Activated CD8-positive, alpha-beta T cell treated with anti-CD3 and anti-CD28 coated beads for 36 hours (primary cell): ENCODE results near the gene MC5R. TPM values are rescaled to one million over a fixed set of nuclear protein-coding genes. Genes with fewer than 3 reads are reported as not detected.

ENCODE experiments used
- ATAC-seq: fragments of 200-7000 bp; cut with Tn5 transposase; one replicate; pipeline ENCODE4 v1.10.0; 2021; ENCODE audit warnings: mild to moderate bottlenecking, moderate library complexity
- CTCF ChIA-PET: fragments of 350-600 bp; sonication (Branson Sonifier 250); formaldehyde crosslinking; loops from one replicate; lab custom pipeline; 2021; ENCODE audit warnings: antibody characterized with exemption; lab: Charles Lee
- POLR2A ChIA-PET: fragments of 350-600 bp; sonication (Branson Sonifier 250); formaldehyde crosslinking; loops from one replicate; lab custom pipeline; 2021; ENCODE audit warnings: antibody characterized with exemption; lab: Charles Lee
- DNase-seq: peaks from one replicate; pipeline ENCODE4 v3.0.0-alpha.2; 2020
- H3K27ac Mint-ChIP-seq: one replicate; pipeline ENCODE4 v1.8.0; 2021; ENCODE audit warnings: mild to moderate bottlenecking, mixed read lengths
- H3K27me3 Mint-ChIP-seq: one replicate; pipeline ENCODE4 v1.8.0; 2021; ENCODE audit warnings: mixed read lengths
- H3K36me3 Mint-ChIP-seq: one replicate; pipeline ENCODE4 v1.8.0; 2021; ENCODE audit warnings: low read depth, mixed read lengths
- H3K4me1 Mint-ChIP-seq: one replicate; pipeline ENCODE4 v1.8.0; 2021; ENCODE audit warnings: low read depth, mixed read lengths
- H3K4me3 Mint-ChIP-seq: one replicate; pipeline ENCODE4 v1.8.0; 2021; ENCODE audit warnings: mild to moderate bottlenecking, moderate library complexity, mixed read lengths
- H3K9me3 Mint-ChIP-seq: one replicate; pipeline ENCODE4 v1.8.0; 2021; ENCODE audit warnings: mixed read lengths
- intact Hi-C: fragments of 100-400 bp; cut with micrococcal nuclease; formaldehyde crosslinking; loops from one replicate; pipeline ENCODE4 v1.10.0; 2022
- total RNA-seq, 2 experiments: library from RNA; stranded (reverse); gene quantifications; one replicate each; pipeline ENCODE4 v1.2.3, GENCODE V29; 2021
- TF ChIP-seq, protein P1 (sequence below): fragments of 200-600 bp; IDR thresholded peaks from one replicate; pipeline ENCODE4 v1.8.0; 2022; ENCODE audit warnings: antibody characterized with exemption, mild to moderate bottlenecking

The MC5R gene
- total RNA-seq, 2 experiments from 2014 or later = not detected

DNA sequence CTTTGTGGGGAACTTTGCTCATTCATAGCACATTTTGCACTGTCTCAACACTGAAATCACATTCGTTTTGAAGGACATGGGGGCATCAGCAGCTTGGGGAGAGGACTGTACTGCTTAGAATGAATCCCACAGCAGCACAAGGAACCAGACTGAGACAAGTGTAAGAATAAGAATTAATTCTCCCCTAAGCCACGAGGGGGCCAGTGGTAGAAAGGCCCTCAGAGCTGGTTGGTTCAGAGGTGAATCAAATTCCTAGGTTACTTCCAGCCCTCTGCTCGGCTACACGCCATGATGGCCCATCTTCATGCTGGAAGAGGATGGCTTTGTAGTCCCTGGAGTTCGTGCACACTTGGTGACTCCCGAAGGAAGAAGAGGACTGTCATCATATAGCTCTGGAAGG, 12.0 kb upstream of the MC5R start:
- ATAC-seq (no peak), DNase-seq (no peak)
- intact Hi-C loops = no loop called here
- no peaks in the 10 kb centered on the region for H3K27me3 Mint-ChIP-seq
- TF ChIP-seq, protein P1, sequence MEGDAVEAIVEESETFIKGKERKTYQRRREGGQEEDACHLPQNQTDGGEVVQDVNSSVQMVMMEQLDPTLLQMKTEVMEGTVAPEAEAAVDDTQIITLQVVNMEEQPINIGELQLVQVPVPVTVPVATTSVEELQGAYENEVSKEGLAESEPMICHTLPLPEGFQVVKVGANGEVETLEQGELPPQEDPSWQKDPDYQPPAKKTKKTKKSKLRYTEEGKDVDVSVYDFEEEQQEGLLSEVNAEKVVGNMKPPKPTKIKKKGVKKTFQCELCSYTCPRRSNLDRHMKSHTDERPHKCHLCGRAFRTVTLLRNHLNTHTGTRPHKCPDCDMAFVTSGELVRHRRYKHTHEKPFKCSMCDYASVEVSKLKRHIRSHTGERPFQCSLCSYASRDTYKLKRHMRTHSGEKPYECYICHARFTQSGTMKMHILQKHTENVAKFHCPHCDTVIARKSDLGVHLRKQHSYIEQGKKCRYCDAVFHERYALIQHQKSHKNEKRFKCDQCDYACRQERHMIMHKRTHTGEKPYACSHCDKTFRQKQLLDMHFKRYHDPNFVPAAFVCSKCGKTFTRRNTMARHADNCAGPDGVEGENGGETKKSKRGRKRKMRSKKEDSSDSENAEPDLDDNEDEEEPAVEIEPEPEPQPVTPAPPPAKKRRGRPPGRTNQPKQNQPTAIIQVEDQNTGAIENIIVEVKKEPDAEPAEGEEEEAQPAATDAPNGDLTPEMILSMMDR = no peak
- H3K4me3 Mint-ChIP-seq = no peak overlapping the region
- no peaks in the 10 kb centered on the region for H3K4me1 Mint-ChIP-seq
- H3K9me3 Mint-ChIP-seq = no peaks in the 10 kb centered on the region
- ChIA-PET CTCF (interaction anchor here (0.9 to 4.6 kb wide), 17 partner anchors 9 to 278 kb away, joined by 3 to 47 read pairs (median 7); partner anchors contain the start of gene MC5R), POLR2A (no interaction called here)
- H3K36me3 Mint-ChIP-seq = no peaks in the 10 kb centered on the region
- no peak overlapping the region for H3K27ac Mint-ChIP-seq

DNA sequence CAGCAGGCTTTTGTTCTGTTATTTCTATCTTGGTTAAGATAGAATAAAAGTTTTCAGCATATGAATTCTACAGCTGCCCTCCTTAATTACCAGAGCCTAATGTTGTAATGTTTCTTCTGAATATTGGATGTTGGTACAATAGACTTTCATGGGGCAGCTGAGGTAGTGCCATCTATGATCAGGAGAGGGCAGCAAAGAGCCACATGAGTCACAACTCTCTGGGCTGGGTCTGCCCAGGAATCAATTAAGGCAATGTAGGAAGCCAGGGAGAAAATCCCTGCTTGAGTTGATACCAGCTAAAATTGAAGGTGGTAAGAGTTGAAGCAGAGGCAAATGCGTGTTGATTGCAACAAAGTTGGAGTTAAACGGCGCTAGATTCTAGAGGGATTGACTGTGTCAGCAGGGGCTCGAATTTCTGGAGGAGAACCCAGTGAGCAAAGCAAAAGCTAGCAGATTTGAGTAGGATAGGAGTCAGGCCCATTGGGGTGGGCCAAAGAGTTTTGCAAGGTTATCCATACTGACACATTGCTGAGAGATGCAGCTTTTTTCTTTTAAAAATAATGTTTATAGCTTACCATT, 10.6 kb upstream of the MC5R start:
- ChIA-PET CTCF (interaction anchor here (0.6 to 4.6 kb wide), 33 partner anchors 8 to 603 kb away, joined by 3 to 47 read pairs (median 5); partner anchors contain the start of genes MC2R and MC5R), POLR2A (no interaction called here)
- intact Hi-C loops = no loop called here
- TF ChIP-seq, protein P1 = peak; percentile 92
- H3K27ac Mint-ChIP-seq = no peak overlapping the region
- H3K4me1 Mint-ChIP-seq = no peaks in the 10 kb centered on the region
- no peak overlapping the region for H3K4me3 Mint-ChIP-seq
- no peaks in the 10 kb centered on the region for H3K27me3 Mint-ChIP-seq
- ATAC-seq (peak; percentile 93), DNase-seq (peak; percentile 71)
- H3K9me3 Mint-ChIP-seq = no peaks in the 10 kb centered on the region
- H3K36me3 Mint-ChIP-seq = no peaks in the 10 kb centered on the region

DNA sequence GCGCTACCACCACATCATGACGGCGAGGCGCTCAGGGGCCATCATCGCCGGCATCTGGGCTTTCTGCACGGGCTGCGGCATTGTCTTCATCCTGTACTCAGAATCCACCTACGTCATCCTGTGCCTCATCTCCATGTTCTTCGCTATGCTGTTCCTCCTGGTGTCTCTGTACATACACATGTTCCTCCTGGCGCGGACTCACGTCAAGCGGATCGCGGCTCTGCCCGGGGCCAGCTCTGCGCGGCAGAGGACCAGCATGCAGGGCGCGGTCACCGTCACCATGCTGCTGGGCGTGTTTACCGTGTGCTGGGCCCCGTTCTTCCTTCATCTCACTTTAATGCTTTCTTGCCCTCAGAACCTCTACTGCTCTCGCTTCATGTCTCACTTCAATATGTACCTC, 2.3 kb downstream of the MC5R start:
- no peak overlapping the region for H3K4me3 Mint-ChIP-seq
- intact Hi-C loops = no loop called here
- POLR2A ChIA-PET = no interaction called here

DNA sequence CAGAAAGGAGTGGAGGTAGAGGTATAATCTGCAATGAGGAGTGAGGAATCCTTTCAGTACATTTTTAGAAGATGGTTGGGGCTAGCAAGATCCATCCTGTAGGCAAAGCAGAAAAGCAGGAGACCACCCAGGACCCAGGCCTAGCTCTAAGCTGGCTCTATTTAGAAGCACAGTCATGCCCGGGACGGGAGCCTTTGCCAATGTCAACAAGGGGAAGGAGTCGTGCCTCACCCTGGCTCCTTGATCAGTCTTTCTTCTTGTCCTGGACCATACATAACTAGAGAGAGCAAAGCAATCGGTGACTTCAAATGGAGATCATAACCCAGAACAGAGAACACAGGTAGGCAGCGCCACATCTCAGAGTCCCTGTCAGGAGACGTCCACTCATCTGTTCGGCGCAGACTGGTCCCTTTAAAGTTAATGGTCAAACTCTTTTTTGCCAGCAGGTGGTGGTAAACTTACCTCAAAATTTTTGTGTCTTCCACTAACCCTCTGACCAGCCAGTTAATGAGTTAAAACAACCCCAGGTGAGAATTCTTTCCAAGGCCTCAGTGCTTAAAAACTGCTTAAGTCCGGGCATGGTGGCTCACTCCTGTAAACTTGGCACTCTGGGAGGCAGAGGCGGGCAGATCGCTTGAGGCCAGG, 8.0 kb downstream of the MC5R start:
- Mint-ChIP-seq H3K9me3 (no peaks in the 10 kb centered on the region), H3K4me1 (no peaks in the 10 kb centered on the region), H3K4me3 (no peak overlapping the region), H3K36me3 (no peaks in the 10 kb centered on the region), H3K27me3 (peaks cover 24% of the 10 kb centered on the region), H3K27ac (no peak overlapping the region)
- no peak for ATAC-seq
- no peak for DNase-seq
- TF ChIP-seq, protein P1 = no peak
- POLR2A ChIA-PET = no interaction called here
- intact Hi-C loops = no loop called here
- CTCF ChIA-PET = interaction anchor here (1.8 to 2.2 kb wide), 4 partner anchors 8 to 255 kb away, joined by 5 to 12 read pairs (median 9); partner anchors contain the start of gene MC5R

More for the DNA sequence above, 2.3 kb downstream of the MC5R start:
- ATAC-seq = no peak
- peaks cover 31% of the 10 kb centered on the region for H3K27me3 Mint-ChIP-seq
- no peak overlapping the region for H3K27ac Mint-ChIP-seq
- TF ChIP-seq, protein P1 = no peak
- no peaks in the 10 kb centered on the region for H3K9me3 Mint-ChIP-seq
- peaks cover 2% of the 10 kb centered on the region for H3K4me1 Mint-ChIP-seq
- CTCF ChIA-PET = interaction anchor here (1.6 kb wide), 1 partner anchor 13 kb away, joined by 5 read pairs; no protein-coding TSS in a partner anchor
- H3K36me3 Mint-ChIP-seq = no peaks in the 10 kb centered on the region
- no peak for DNase-seq

DNA sequence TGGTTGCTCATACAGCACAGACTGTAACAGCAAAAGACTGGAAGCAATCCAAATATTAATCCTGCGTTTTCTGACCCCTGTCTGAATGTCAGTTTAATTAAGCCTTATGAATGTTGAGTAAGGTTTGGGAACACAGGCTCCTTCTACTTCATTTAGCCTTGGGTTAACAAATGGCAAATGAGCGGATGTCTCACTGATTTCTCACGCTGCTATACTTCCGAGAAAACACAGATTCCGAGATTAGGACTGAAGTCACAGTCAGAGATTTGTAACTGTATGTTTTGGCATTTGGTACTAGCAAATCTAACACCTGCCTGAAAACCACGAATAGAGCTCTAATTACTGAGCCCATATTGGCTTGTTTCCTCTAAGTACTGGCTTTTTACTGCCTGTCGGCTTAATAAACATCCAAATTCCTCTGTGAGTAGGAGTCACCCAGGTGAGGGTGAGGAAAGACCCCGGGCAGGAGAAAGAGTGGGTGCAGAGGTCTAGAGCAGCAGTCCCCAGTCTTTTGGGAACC, 10.6 kb downstream of the MC5R start:
- intact Hi-C loops = no loop called here
- ChIA-PET CTCF (interaction anchor here (2.2 kb wide), 1 partner anchor 22 kb away, joined by 10 read pairs; no protein-coding TSS in a partner anchor), POLR2A (no interaction called here)
- no peaks in the 10 kb centered on the region for H3K9me3 Mint-ChIP-seq
- peaks cover 25% of the 10 kb centered on the region for H3K27me3 Mint-ChIP-seq
- DNase-seq (no peak), ATAC-seq (no peak)
- no peak overlapping the region for H3K27ac Mint-ChIP-seq
- no peak overlapping the region for H3K4me3 Mint-ChIP-seq
- TF ChIP-seq, protein P1 = no peak
- no peaks in the 10 kb centered on the region for H3K36me3 Mint-ChIP-seq
- no peaks in the 10 kb centered on the region for H3K4me1 Mint-ChIP-seq
